ENCODE results near the gene ANKRD2. TPM values are rescaled to one million over a fixed set of nuclear protein-coding genes. Genes with fewer than 3 reads are reported as not detected.
"Not testable (repeated sequence)": the region's sequence is repeated elsewhere in the genome, so short reads cannot be mapped to it uniquely, and the experiment has no call there.

ANKRD2 gene
- total RNA-seq, 3 donors from 2014 or later (not counting 1 experiment from before 2014, with no cell fraction given), result not detected

GRCh38 chr10:97574374-97575126 is 2.0 kb downstream of the ANKRD2 start:
- Mint-ChIP-seq H3K27ac (no peak overlapping the region), H3K36me3 (no peaks in the 10 kb centered on the region), H3K9me3 (no peaks in the 10 kb centered on the region), H3K27me3 (ENCODE audit: low read depth in 2 of 2) (no peaks in the 10 kb centered on the region), H3K4me1 (no peaks in the 10 kb centered on the region), H3K4me3 (no peak overlapping the region)
- Histone ChIP-seq H3K36me3 (ENCODE audit: control insufficient read depth, insufficient read depth, low read length) (no peaks in the 10 kb centered on the region), H3K27me3 (ENCODE audit: control insufficient read depth, insufficient read depth, low read length) (no peaks in the 10 kb centered on the region), H3K9me3 (ENCODE audit: control insufficient read depth, insufficient read depth, low read length) (no peaks in the 10 kb centered on the region), H3K4me3 (ENCODE audit: low read length) (no peak overlapping the region), H3K4me1 (ENCODE audit: control insufficient read depth, insufficient read depth, low read length) (peaks cover 4% of the 10 kb centered on the region), H3K27ac (ENCODE audit: low read length) (no peak overlapping the region)
- DNase-seq (no peak), ATAC-seq (no peak)
- intact Hi-C loops (cut with micrococcal nuclease), result no loop called here
- WGBS (ENCODE audit: insufficient coverage), result 80% methylated on average over 4 of the region's 4 CpGs
- no peak for TF ChIP-seq CTCF (IDR thresholded peaks at IDR 0.05)

- peaks cover 0 to 5% of the 10 kb centered on the region in 2 donors for H3K27me3 Mint-ChIP-seq (ENCODE audit: low read depth in 2 of 2)
Observed at GRCh38 chr10:97575127-97575668, 2.6 kb downstream of the ANKRD2 start.

GRCh38 chr10:97576487-97576886 is 3.9 kb downstream of the ANKRD2 start:
- H3K27ac Mint-ChIP-seq; DNase-seq; H3K9me3 ChIP-seq (ENCODE audit: control insufficient read depth, insufficient read depth, low read length); H3K4me1 Mint-ChIP-seq; H3K9me3 Mint-ChIP-seq; H3K27me3 Mint-ChIP-seq (ENCODE audit: low read depth in 2 of 2); ATAC-seq; H3K27me3 ChIP-seq (ENCODE audit: control insufficient read depth, insufficient read depth, low read length); H3K4me3 Mint-ChIP-seq; H3K27ac ChIP-seq (ENCODE audit: low read length); intact Hi-C loops (cut with micrococcal nuclease); H3K4me3 ChIP-seq (ENCODE audit: low read length); H3K4me1 ChIP-seq (ENCODE audit: control insufficient read depth, insufficient read depth, low read length); H3K36me3 ChIP-seq (ENCODE audit: control insufficient read depth, insufficient read depth, low read length); H3K36me3 Mint-ChIP-seq: not testable (repeated sequence)
- 37% methylated on average over 5 of the region's 5 CpGs for WGBS (ENCODE audit: insufficient coverage)

More at GRCh38 chr10:97575127-97575668, 2.6 kb downstream of the ANKRD2 start:
- 87% methylated on average over 6 of the region's 6 CpGs for WGBS (ENCODE audit: insufficient coverage)
- Histone ChIP-seq H3K9me3 (ENCODE audit: control insufficient read depth, insufficient read depth, low read length) (no peaks in the 10 kb centered on the region), H3K36me3 (ENCODE audit: control insufficient read depth, insufficient read depth, low read length) (no peaks in the 10 kb centered on the region), H3K27ac (ENCODE audit: low read length) (no peak overlapping the region), H3K4me3 (ENCODE audit: low read length) (no peak overlapping the region), H3K4me1 (ENCODE audit: control insufficient read depth, insufficient read depth, low read length) (peaks cover 4% of the 10 kb centered on the region), H3K27me3 (ENCODE audit: control insufficient read depth, insufficient read depth, low read length) (no peaks in the 10 kb centered on the region)
- TF ChIP-seq CTCF (IDR thresholded peaks at IDR 0.05), result no peak
- Mint-ChIP-seq H3K9me3 (no peaks in the 10 kb centered on the region), H3K4me1 (no peaks in the 10 kb centered on the region), H3K36me3 (no peaks in the 10 kb centered on the region), H3K4me3 (no peak overlapping the region), H3K27ac (no peak overlapping the region)
- intact Hi-C loops (cut with micrococcal nuclease), result no loop called here
- DNase-seq (no peak), ATAC-seq (no peak)

DNA sequence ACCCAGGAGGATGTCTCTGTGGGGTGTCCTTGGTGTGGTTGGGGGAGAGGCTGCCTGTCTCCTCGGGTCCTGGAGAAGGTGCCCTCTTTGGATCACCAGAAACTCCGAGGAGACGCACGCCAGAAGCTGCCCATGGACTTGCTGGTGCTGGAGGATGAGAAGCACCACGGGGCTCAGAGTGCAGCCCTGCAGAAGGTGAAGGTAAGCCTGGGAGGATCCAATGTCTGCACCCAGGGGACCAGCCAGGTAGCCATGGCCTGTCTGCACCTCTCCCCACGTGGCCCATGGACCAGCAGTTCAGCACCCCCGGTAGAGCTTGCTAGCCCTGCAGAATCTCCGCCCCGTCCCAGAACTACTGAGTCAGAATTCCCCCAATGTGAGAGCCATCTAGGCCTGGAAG is 5.1 kb downstream of the ANKRD2 start:
- H3K9me3 ChIP-seq (ENCODE audit: control insufficient read depth, insufficient read depth, low read length), result no peaks in the 10 kb centered on the region
- H3K36me3 ChIP-seq (ENCODE audit: control insufficient read depth, insufficient read depth, low read length), result no peaks in the 10 kb centered on the region
- no peaks in the 10 kb centered on the region for H3K4me1 ChIP-seq (ENCODE audit: control insufficient read depth, insufficient read depth, low read length)
- Mint-ChIP-seq H3K4me1 (no peaks in the 10 kb centered on the region), H3K4me3 (no peak overlapping the region), H3K27me3 (ENCODE audit: low read depth in 2 of 2) (peaks cover 0 to 5% of the 10 kb centered on the region in 2 donors), H3K36me3 (no peaks in the 10 kb centered on the region), H3K9me3 (no peaks in the 10 kb centered on the region), H3K27ac (no peak overlapping the region)
- no peak overlapping the region for H3K27ac ChIP-seq (ENCODE audit: low read length)
- intact Hi-C loops (cut with micrococcal nuclease), result no loop called here
- no peak for ATAC-seq
- TF ChIP-seq CTCF (IDR thresholded peaks at IDR 0.05), result no peak
- H3K4me3 ChIP-seq (ENCODE audit: low read length), result no peak overlapping the region
- WGBS (ENCODE audit: insufficient coverage), result 72% methylated on average over 9 of the region's 9 CpGs
- no peaks in the 10 kb centered on the region for H3K27me3 ChIP-seq (ENCODE audit: control insufficient read depth, insufficient read depth, low read length)
- DNase-seq, result no peak

Measured in natural killer cell (primary cell).